WTC11 (cell line): ENCODE results near the gene ERC2. TPM values are rescaled to one million over a fixed set of nuclear protein-coding genes. Genes with fewer than 3 reads are reported as not detected.

Source experiments
- ATAC-seq: fragments of 200-7000 bp; cut with Tn5 transposase; 2 replicates; pipeline ENCODE4 v1.10.0; 2021; ENCODE audit warnings: mild to moderate bottlenecking, moderate library complexity
- CTCF ChIA-PET: fragments of 300-600 bp; sonication (Branson Sonifier 250); formaldehyde crosslinking; loops from one replicate; lab custom pipeline; 2021; ENCODE audit warnings: antibody characterized with exemption; lab: Charles Lee
- POLR2A ChIA-PET: fragments of 350-600 bp; sonication (Branson Sonifier 250); formaldehyde crosslinking; loops from one replicate; lab custom pipeline; 2021; ENCODE audit warnings: antibody characterized with exemption; lab: Charles Lee
- DNase-seq: peaks from one replicate; pipeline ENCODE4 v3.0.0; 2021; ENCODE audit warnings: low spot score
- H3K27ac Mint-ChIP-seq: 2 replicates; pipeline ENCODE4 v1.8.0; 2021; ENCODE audit warnings: mixed read lengths
- H3K27me3 Mint-ChIP-seq: 2 replicates; pipeline ENCODE4 v1.8.0; 2021; ENCODE audit warnings: low read depth, mild to moderate bottlenecking, moderate library complexity, mixed read lengths
- H3K36me3 Mint-ChIP-seq: 2 replicates; pipeline ENCODE4 v1.8.0; 2021; ENCODE audit warnings: mixed read lengths
- H3K4me1 Mint-ChIP-seq: 2 replicates; pipeline ENCODE4 v1.8.0; 2022; ENCODE audit warnings: mixed read lengths
- H3K4me3 Mint-ChIP-seq: 2 replicates; pipeline ENCODE4 v1.8.0; 2021; ENCODE audit warnings: mild to moderate bottlenecking, moderate library complexity, mixed read lengths
- H3K9me3 Mint-ChIP-seq: 2 replicates; pipeline ENCODE4 v1.8.0; 2021; ENCODE audit warnings: mixed read lengths
- AFF4 ChIP-seq: sonication (generic); formaldehyde crosslinking; IDR thresholded peaks from 2 replicates; pipeline ENCODE4 v1.8.1; 2023; ENCODE audit warnings: mild to moderate bottlenecking, missing genetic modification reagents, borderline replicate concordance
- ATF3 ChIP-seq: sonication (generic); formaldehyde crosslinking; conservative IDR thresholded peaks from 2 replicates; pipeline ENCODE4 v1.8.1; 2022; ENCODE audit warnings: mild to moderate bottlenecking, missing genetic modification reagents
- CREM ChIP-seq: sonication (generic); formaldehyde crosslinking; IDR thresholded peaks from 2 replicates; pipeline ENCODE4 v1.8.1; 2022; ENCODE audit warnings: mild to moderate bottlenecking, missing genetic modification reagents, moderate library complexity
- CTCF ChIP-seq: fragments of 200-600 bp; IDR thresholded peaks from 2 replicates; pipeline ENCODE4 v1.8.0; 2022; ENCODE audit warnings: antibody characterized with exemption
- E2F1 ChIP-seq: sonication (generic); formaldehyde crosslinking; IDR thresholded peaks from 2 replicates; pipeline ENCODE4 v1.8.0; 2022; ENCODE audit warnings: mild to moderate bottlenecking, missing genetic modification reagents
- ELF4 ChIP-seq: sonication (generic); formaldehyde crosslinking; IDR thresholded peaks from 2 replicates; pipeline ENCODE4 v1.8.1; 2022; ENCODE audit warnings: low read depth, mild to moderate bottlenecking, moderate library complexity, missing genetic modification reagents
- FOXP1 ChIP-seq: sonication (generic); formaldehyde crosslinking; IDR thresholded peaks from 2 replicates; pipeline ENCODE4 v1.8.0; 2022; ENCODE audit warnings: missing genetic modification reagents, mild to moderate bottlenecking, moderate library complexity, borderline replicate concordance
- FOXP4 ChIP-seq: sonication (generic); formaldehyde crosslinking; IDR thresholded peaks from 2 replicates; pipeline ENCODE4 v1.8.0; 2022; ENCODE audit warnings: mild to moderate bottlenecking, missing genetic modification reagents
- IRF2 ChIP-seq: sonication (generic); formaldehyde crosslinking; IDR thresholded peaks from 2 replicates; pipeline ENCODE4 v1.8.0; 2022; ENCODE audit warnings: low read depth, missing genetic modification reagents, borderline replicate concordance
- MAX ChIP-seq: sonication (generic); formaldehyde crosslinking; IDR thresholded peaks from 2 replicates; pipeline ENCODE4 v1.8.0; 2022; ENCODE audit warnings: mild to moderate bottlenecking, missing genetic modification reagents
- NFATC4 ChIP-seq: fragments of 250-450 bp; sonication (Bioruptor Pico); IDR thresholded peaks from 2 replicates; pipeline ENCODE4 v1.9.0; 2021; ENCODE audit warnings: mild to moderate bottlenecking
- NR3C1 ChIP-seq: sonication (generic); formaldehyde crosslinking; conservative IDR thresholded peaks from 2 replicates; pipeline ENCODE4 v1.8.1; 2023; ENCODE audit warnings: low read depth, mild to moderate bottlenecking, missing genetic modification reagents
- STAT6 ChIP-seq: sonication (generic); formaldehyde crosslinking; conservative IDR thresholded peaks from 2 replicates; pipeline ENCODE4 v1.8.1; 2023; ENCODE audit warnings: mild to moderate bottlenecking, low read depth, missing genetic modification reagents, moderate library complexity
- TP53 ChIP-seq: sonication (generic); formaldehyde crosslinking; IDR thresholded peaks from 2 replicates; pipeline ENCODE4 v1.8.1; 2023; ENCODE audit warnings: mild to moderate bottlenecking, missing genetic modification reagents
- ZNF138 ChIP-seq: sonication (generic); formaldehyde crosslinking; conservative IDR thresholded peaks from 2 replicates; pipeline ENCODE4 v1.8.1; 2022; ENCODE audit warnings: mild to moderate bottlenecking, moderate library complexity, missing genetic modification reagents
- ZNF232 ChIP-seq: sonication (generic); formaldehyde crosslinking; IDR thresholded peaks from 2 replicates; pipeline ENCODE4 v1.8.0; 2022; ENCODE audit warnings: mild to moderate bottlenecking, missing genetic modification reagents
- total RNA-seq: library from RNA; stranded (reverse); gene quantifications from 3 replicates; pipeline ENCODE4 v1.2.3, GENCODE V29; 2021

ERC2 gene
- total RNA-seq, 1 experiment from 2014 or later = 23.5 TPM

- TF ChIP-seq AFF4 (CRISPR knock-in tag) (no peak), ZNF138 (no peak), NFATC4 (no peak), STAT6 (CRISPR knock-in tag) (no peak), TP53 (CRISPR knock-in tag) (no peak), E2F1 (CRISPR knock-in tag) (no peak), FOXP1 (CRISPR knock-in tag) (no peak)
- TF ChIP-seq, all 79 proteins: peak for 0
These were observed 991.8 kb downstream of the ERC2 start (continued) for GRCh38 chr3:55476515-55476914.

- no peak for TF ChIP-seq ATF3 (CRISPR knock-in tag)
- no peak for TF ChIP-seq CREM (CRISPR knock-in tag)
- TF ChIP-seq FOXP1 (CRISPR knock-in tag) = peak; percentile 39; the same call in 1 of the 2 replicates
- no peak for TF ChIP-seq ZNF138
- no peak for TF ChIP-seq ZNF232 (CRISPR knock-in tag)
- TF ChIP-seq IRF2 (CRISPR knock-in tag) = no peak
- no peak for TF ChIP-seq CTCF
- peak; percentile 49; the same call in 1 of the 2 replicates for TF ChIP-seq MAX (CRISPR knock-in tag)
- no peak for TF ChIP-seq ELF4
- TF ChIP-seq TP53 (CRISPR knock-in tag) = 0 out of 2 replicates have a peak, but pooled peaks have one; percentile 33
- no peak for TF ChIP-seq NR3C1 (CRISPR knock-in tag)
- TF ChIP-seq FOXP4 (CRISPR knock-in tag) = no peak
- Mint-ChIP-seq H3K27ac (no peak overlapping the region), H3K4me3 (peak overlapping the region; percentile 69), H3K36me3 (no peaks in the 10 kb centered on the region), H3K4me1 (peaks cover 20% of the 10 kb centered on the region), H3K27me3 (peaks cover 71% of the 10 kb centered on the region), H3K9me3 (no peaks in the 10 kb centered on the region)
- DNase-seq = peak; percentile 54
- CTCF ChIA-PET = no interaction called here
- POLR2A ChIA-PET = no interaction called here
- peak; percentile 72 for ATAC-seq
These were observed 994.0 kb downstream of the ERC2 start for GRCh38 chr3:55474213-55474632.
